Measurements from ENCODE around the gene EXT2. TPM values are rescaled to one million over a fixed set of nuclear protein-coding genes. Genes with fewer than 3 reads are reported as not detected.

EXT2 gene
- total RNA-seq, result 145 and 173 TPM in 2 replicates

DNA sequence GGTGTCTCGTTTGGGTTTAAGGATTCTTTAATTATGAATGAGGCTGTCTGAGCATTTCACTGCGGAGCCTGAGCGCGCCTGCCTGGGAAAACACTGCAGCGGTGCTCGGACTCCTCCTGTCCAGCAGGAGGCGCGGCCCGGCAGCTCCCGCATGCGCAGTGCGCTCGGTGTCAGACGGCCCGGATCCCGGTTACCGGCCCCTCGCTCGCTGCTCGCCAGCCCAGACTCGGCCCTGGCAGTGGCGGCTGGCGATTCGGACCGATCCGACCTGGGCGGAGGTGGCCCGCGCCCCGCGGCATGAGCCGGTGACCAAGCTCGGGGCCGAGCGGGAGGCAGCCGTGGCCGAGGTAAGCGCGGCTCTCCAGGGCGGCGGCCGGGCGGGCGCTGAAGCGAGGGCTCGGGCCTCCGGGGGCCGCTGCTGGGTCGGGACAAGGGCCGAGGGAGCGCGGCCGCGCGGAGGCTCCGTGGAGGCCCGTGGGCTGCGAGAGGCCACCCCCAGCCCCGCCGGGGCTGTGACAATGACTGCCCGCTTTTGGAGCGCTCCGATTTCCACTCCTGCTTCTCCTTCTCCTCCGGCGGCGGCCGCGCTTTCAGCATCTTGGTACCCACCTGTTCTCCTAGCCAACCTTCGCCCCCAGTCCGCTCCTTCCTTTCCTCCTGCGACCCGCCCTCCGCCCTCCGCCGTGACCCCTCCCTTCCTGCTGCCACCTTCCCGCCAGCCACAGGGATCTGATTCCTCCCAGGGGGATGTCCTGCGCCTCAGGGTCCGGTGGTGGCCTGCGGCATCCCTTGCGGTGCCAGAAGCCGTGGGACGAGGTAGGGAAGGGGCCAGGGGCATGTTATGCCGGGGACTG, at the start of gene EXT2:
EXT2 (plus strand) TSS at position 173 of the 854 bp plus-strand sequence. CDS start 12,035 bp downstream, outside the sequence.

DNA sequence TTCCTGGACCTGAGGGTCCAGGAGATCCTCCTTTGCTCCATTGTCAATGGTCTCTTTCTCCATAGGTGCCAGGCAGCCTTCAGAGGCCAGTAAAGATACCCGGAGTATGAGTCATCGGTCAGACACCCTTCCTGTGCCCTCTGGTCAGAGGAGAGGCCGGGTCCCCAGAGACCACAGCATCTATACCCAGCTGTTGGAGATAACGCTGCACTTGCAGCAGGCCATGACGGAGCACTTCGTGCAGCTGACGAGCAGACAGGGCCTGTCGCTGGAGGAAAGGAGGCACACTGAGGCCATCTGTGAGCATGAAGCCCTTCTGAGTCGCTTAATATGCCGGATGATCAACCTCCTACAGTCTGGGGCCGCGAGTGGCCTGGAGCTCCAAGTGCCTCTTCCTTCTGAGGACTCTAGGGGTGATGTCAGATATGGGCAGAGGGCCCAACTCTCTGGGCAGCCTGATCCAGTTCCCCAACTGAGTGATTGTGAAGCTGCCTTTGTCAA, 47.5 kb upstream of the EXT2 start, which contains the start of gene ACCSL:
ACCSL (plus strand) TSS at position 51 of the 501 bp plus-strand sequence; CDS start at position 107, 56 bp downstream.

DNA sequence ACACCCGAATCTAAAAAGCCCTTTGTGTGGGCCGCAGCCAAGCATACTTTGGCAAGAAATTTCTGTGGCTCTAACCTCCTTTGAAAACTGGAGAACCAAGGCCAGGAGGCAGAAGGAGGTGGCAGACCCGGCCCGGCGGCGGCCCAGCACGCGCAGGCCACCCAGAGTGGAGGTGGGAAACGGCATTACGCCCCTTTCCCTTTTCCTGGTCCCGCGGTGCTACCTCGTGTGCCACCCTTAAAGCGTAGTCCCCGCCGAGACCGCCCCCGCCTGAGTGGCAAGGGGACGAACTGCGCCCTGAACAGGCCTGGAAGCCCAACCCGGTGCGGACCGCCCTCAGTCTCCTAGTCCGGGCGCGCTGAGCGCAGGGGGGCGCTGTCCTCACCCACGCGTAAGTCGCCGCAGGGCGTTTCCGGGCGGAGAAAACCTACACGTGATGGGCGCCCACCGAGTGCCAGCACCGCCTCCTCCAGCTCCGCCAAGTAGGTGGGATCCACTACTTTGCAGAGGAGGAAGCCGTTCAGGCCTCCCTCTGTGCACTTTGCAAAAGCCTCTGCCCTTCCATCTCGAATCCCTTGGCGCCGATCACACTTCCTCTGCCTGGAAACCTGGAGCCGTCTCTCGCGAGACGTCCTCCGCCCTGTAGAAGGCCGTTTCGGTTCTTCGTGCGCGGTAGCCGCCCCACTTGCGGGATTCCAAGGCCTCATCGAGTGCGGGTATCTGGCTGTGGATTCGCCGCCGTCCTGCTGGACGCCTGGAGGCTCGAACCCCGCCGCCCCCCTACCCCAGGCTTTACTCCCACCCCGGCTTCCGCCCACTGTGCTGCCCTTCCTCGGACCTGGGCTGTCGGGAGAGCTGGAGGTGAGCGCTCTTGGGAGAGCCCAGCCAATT, 29.4 kb upstream of the EXT2 start, which contains the start of gene ACCS:
ACCS (plus strand) TSS at position 430 of the 891 bp plus-strand sequence. CDS start 1,358 bp downstream, outside the sequence.

Other genes with a start within 250 kb of the EXT2 start
- gene ALKBH3, start 214.8 kb upstream of the EXT2 start, total RNA-seq, result 33.0 and 54.0 TPM in 2 replicates
- gene C11orf96, start 153.0 kb upstream of the EXT2 start, total RNA-seq, result 1.8 and 10.5 TPM in 2 replicates
- gene ACCSL, start 47.7 kb upstream of the EXT2 start, total RNA-seq, result not detected in 2 replicates
- gene ACCS, start 29.4 kb upstream of the EXT2 start, total RNA-seq, result 8.3 and 11.1 TPM in 2 replicates
- gene ALX4, start 214.5 kb downstream of the EXT2 start, total RNA-seq, result under 0.01 TPM in 1 of 2 replicates, not detected in the other